NB4 (cell line): Measurements from ENCODE around the gene DPP10.

Experiments used
- CTCF ChIP-seq: IDR thresholded peaks from one replicate; pipeline ENCODE4 v1.5.1; 2012; ENCODE audit warnings: low read depth, low read length
- MAX ChIP-seq: IDR thresholded peaks from 2 replicates; pipeline ENCODE4 v1.6.1; 2011; ENCODE audit warnings: low read depth, low read length
- POLR2A ChIP-seq: IDR thresholded peaks from 2 replicates; pipeline ENCODE4 v1.6.1; 2011; ENCODE audit warnings: mild to moderate bottlenecking; ENCODE audit not compliant: insufficient read length; ENCODE audit errors: extremely low read depth

GRCh38 chr2:115733190-115733775, 1290.8 kb downstream of the DPP10 start:
- TF ChIP-seq CTCF (no peak), MAX (no peak), POLR2A (no peak)
